Kidney epithelial cell (primary cell): ENCODE results near the gene ACSF3. TPM values are rescaled to one million over a fixed set of nuclear protein-coding genes. Genes with fewer than 3 reads are reported as not detected.

Experiments
- DNase-seq: peaks from one replicate; pipeline ENCODE4 v3.0.0-alpha.2; 2010; ENCODE audit warnings: low read depth
- H3K27me3 ChIP-seq: 2 replicates; pipeline ENCODE4 v1.6.0; 2011; ENCODE audit warnings: low read length; ENCODE audit not compliant: control insufficient read depth, insufficient read depth
- H3K36me3 ChIP-seq: 2 replicates; pipeline ENCODE4 v1.5.1; 2011; ENCODE audit warnings: low read length; ENCODE audit not compliant: control insufficient read depth, insufficient read depth
- H3K4me3 ChIP-seq: 2 replicates; pipeline ENCODE4 v1.5.1; 2011; ENCODE audit warnings: low read depth, mild to moderate bottlenecking, control low read depth, low read length
- total RNA-seq: library from RNA; depleted of rRNA; stranded (reverse); fragments of >200 nt; gene quantifications from 2 replicates; pipeline ENCODE4 v1.2.3, GENCODE V29; 2015
- TF ChIP-seq, protein P1 (sequence below): IDR thresholded peaks from 2 replicates; pipeline ENCODE4 v1.5.1; 2011; ENCODE audit warnings: mild to moderate bottlenecking, moderate library complexity, low read length, control low read depth, inconsistent platforms; ENCODE audit not compliant: insufficient read depth, poor library complexity, severe bottlenecking

Gene ACSF3
- total RNA-seq, 1 donor from 2014 or later: 36.9 TPM

DNA sequence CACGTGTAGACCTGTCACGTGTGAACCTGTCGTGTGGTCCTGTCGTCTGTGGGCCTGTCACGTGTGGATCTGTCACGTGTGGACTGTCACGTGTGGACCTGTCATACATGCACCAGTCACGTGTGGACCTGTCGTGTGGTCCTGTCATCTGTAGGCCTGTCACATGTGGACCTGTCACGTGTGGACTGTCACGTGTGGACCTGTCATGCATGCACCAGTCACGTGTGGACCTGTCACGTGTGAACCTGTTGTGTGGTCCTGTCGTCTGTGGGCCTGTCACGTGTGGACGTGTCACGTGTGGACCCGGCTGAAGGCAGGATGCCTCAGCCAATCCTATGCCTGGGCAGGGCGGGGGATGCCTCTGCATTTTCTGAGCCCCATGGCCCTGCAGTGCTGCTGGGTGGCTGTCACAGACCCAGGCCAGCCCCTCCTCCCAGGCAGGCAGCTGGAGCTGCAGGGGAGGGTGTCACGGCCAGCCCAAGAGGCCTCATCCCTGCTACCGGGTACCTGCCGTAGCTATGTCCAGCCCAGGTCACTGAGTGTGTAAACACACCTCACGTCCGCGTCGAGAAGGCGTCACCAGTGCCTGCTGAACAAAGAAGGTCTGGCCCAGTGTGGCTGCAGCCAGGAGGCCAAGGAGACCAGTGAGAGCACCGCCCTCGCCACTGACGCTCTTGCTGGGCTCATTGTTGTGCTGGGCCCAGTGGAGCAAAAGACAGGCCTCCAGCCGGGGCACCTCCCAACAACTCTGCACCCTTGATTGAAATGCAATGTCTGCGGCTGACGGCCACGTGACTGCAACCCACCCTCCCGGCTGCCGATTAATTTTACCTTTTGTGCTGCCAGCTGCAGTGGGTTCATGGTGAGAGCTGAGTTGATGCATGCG lies 18.6 kb upstream of the ACSF3 start:
- DNase-seq: no peak
- no peaks in the 10 kb centered on the region for H3K36me3 ChIP-seq
- peaks cover 14% of the 10 kb centered on the region for H3K27me3 ChIP-seq
- no peak overlapping the region for H3K4me3 ChIP-seq
- TF ChIP-seq, protein P1, sequence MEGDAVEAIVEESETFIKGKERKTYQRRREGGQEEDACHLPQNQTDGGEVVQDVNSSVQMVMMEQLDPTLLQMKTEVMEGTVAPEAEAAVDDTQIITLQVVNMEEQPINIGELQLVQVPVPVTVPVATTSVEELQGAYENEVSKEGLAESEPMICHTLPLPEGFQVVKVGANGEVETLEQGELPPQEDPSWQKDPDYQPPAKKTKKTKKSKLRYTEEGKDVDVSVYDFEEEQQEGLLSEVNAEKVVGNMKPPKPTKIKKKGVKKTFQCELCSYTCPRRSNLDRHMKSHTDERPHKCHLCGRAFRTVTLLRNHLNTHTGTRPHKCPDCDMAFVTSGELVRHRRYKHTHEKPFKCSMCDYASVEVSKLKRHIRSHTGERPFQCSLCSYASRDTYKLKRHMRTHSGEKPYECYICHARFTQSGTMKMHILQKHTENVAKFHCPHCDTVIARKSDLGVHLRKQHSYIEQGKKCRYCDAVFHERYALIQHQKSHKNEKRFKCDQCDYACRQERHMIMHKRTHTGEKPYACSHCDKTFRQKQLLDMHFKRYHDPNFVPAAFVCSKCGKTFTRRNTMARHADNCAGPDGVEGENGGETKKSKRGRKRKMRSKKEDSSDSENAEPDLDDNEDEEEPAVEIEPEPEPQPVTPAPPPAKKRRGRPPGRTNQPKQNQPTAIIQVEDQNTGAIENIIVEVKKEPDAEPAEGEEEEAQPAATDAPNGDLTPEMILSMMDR: no peak

DNA sequence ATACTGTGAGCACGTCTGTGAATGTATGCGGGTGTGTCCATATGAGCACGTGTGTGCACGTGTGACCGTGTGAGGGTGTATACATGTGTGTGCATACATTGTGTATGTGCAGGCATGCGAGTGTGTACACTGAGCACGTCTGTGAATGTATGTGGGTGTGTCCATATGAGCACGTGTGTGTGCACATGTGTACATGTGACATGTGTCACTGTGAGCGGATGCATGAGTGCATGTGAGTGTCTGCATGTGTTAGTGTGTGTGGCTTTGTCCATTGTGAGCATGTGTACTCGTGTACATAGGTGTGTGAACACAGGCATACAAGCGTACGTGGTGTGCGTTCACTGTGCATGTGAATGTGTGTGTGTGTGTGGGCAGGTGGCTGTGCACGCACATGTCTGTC lies 17.5 kb upstream of the ACSF3 start:
- DNase-seq: no peak
- TF ChIP-seq, protein P1: no peak
- Histone ChIP-seq H3K36me3 (no peaks in the 10 kb centered on the region), H3K27me3 (peaks cover 12% of the 10 kb centered on the region), H3K4me3 (no peak overlapping the region)

DNA sequence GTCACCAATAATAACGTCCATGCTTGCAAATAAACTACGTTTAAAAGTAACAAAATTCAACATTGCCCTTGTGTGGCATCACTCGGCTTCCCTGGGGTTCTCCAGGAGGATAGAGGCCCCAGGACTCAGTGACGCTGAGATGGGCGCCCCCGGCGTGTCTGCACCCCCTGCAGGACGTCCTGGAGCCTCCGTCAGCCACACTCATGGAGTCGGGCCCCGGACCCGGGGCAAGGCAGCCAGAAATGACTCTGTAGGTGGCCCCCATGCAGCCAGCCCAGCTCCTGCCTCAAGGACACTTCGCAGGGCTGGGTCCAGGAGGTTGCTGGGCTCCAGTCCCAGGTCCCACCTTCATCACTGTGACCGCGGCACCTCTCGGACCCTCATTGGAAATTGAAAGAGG lies 16.6 kb upstream of the ACSF3 start:
- no peak for DNase-seq
- Histone ChIP-seq H3K4me3 (no peak overlapping the region), H3K27me3 (peaks cover 6% of the 10 kb centered on the region), H3K36me3 (no peaks in the 10 kb centered on the region)
- TF ChIP-seq, protein P1: no peak

DNA sequence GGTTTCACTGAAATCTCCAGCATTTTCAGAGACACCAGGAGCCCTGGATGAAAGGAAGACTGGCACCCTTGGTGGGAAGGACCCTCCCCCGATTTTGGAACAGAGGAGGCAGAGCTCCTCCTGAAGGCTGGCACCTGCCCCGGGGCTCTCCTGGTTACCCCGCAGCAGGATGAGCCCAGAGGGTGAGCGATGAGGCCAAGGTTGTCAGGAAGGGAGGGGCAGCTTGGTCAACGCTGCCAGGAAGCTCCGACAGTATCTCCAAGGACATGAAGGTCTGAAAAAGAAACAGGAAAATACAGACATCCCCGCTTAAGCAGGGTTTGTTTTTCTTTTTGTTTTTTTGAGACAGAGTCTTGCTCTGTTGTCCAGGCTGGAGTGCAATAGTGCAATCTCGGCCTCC lies 15.5 kb upstream of the ACSF3 start:
- TF ChIP-seq, protein P1: no peak
- Histone ChIP-seq H3K27me3 (no peaks in the 10 kb centered on the region), H3K36me3 (no peaks in the 10 kb centered on the region), H3K4me3 (no peak overlapping the region)
- DNase-seq: no peak

DNA sequence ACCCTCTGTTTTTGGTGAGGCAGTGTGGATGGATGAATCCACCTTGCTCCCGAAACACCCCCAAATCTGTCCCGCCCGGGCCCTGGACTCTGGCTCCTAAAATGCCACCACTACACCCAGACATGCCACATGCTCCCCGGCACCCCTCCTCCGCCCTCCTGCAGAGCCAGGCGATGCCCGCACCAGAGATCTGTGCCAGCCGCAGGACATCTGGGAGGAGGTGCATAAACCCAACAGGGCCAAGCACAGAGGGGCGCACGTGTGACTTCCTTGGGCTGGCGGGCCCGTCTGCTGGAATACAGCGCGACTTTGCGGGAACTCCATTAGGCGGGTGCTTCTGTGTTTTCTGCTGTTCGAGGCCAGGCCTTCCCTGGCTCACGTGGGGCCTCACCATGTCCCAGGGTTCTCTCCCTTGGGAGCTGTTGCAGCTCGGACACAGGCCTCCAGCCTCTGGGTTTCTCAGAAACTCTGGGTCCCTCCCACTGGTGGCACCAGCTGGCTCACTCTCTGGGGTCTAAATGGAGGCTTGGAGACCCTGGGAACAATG lies 14.1 kb upstream of the ACSF3 start:
- no peaks in the 10 kb centered on the region for H3K27me3 ChIP-seq
- TF ChIP-seq, protein P1: no peak
- no peak for DNase-seq
- no peaks in the 10 kb centered on the region for H3K36me3 ChIP-seq
- H3K4me3 ChIP-seq: no peak overlapping the region
